ENCODE measurements around the gene COL18A1.

COL18A1 gene

GRCh38 chr21:45438391-45439145 is 33.6 kb downstream of the COL18A1 start:
- in situ Hi-C loops (cut with MboI; ENCODE audit: low sequenced_read_pairs, unreplicated experiment), result loop anchor here (25.0 kb wide), 1 partner anchor 301 kb away; no protein-coding TSS in a partner anchor
- TF ChIP-seq CTCF (IDR thresholded peaks at IDR 0.05; ENCODE audit: borderline replicate concordance, control extremely low read depth, extremely low read depth, insufficient read depth, missing control alignments), result no peak
- DNase-seq (ENCODE audit: low spot score), result no peak

DNA sequence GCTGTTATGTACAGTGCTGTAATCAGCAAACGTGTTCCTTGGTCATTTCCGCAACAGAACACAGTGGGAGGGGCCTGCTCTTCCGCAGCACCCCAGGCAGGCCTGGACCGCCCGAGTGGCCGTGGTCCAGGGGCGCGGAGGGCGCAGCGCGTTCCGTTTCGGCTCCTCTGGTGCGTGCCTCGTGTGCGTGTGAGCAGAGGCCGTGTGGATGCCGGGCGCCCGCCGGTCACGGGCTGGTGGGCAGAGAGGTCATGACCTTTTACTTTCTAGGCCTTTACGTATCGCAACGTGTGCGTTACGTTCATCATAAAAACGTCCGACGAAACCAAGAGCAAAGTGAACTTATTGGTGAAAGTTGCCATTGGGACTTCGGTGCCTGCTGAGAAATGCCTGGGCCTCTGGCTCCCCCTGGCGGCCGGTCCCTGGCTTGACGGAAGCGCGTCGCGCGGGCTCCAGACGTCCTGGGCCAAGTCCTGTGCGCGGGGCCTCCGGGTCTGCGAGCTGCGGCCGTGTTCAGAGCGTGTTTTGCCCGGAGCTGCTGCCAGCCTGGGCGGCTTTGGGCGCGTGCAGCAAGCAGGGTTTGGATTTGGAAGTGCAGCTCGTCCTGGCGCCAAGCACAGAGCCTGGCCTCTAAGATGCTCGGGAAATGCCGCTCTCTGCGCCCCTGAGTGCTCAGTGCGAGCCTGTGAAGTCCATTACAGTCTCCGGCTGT is 34.4 kb downstream of the COL18A1 start:
- in situ Hi-C loops (cut with MboI; ENCODE audit: low sequenced_read_pairs, unreplicated experiment), result loop anchor here (25.0 kb wide), 1 partner anchor 302 kb away; no protein-coding TSS in a partner anchor
- TF ChIP-seq CTCF (IDR thresholded peaks at IDR 0.05; ENCODE audit: borderline replicate concordance, control extremely low read depth, extremely low read depth, insufficient read depth, missing control alignments), result peak; percentile 90
- DNase-seq (ENCODE audit: low spot score), result peak; percentile 95

DNA sequence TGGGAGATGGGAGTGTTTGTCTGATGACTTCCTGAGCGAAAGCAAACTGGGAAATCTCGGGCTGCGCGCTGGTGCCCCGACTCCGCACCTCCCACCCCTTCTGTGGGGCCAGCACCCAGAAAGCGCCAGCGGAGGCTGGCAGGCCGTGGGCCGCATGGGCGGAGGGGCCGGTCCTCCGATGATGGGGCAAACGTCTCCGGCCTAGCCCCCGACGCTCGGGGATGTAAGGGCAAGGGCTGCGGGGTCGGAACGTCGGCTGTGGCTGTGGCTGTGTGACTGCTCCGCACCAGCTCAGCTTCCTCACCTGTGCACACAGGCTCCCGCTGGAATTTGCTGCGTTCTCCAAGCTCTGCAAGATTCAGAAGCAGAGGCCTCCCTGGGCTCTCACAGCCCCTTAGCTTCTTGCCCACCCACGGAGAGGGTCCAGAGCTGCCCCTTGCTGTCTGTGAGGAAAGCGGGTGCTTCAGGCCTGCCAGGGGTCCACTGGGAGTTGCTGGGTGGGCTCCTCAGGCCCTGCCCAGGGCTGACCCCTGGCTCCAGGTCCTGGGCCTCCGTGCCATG is 35.0 kb downstream of the COL18A1 start:
- no peak for TF ChIP-seq CTCF (IDR thresholded peaks at IDR 0.05; ENCODE audit: borderline replicate concordance, control extremely low read depth, extremely low read depth, insufficient read depth, missing control alignments)
- in situ Hi-C loops (cut with MboI; ENCODE audit: low sequenced_read_pairs, unreplicated experiment), result loop anchor here (25.0 kb wide), 1 partner anchor 303 kb away; no protein-coding TSS in a partner anchor
- no peak for DNase-seq (ENCODE audit: low spot score)

DNA sequence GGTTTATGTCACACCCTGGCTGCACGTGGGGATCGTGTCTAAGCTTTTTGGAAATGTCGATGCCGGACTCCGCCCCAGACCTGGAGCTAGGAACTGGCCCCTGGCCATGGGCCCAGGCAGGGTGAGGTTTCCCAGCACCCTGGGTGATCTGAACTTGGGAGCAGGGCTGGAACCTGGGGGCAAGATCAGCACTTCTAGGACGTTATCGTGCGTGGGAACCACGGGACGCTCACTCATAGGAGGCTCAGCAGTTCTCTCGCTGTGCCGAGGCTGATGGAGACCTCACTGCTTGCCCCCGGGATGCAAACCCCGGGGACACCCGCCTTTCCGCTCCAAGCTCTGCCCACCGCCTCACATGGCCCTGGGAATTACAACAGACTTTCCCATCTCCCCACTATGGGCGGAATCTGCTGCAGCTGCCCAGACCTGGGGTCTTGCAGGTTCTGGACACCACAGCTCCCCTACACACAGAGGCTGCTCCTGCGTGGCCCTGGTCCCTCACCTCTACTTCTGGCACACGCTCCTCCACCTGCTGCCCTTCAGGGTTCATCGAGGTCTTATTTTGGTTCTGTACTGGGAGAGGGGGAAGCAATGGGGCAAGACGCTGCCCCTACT is 35.9 kb downstream of the COL18A1 start:
- no peak for TF ChIP-seq CTCF (IDR thresholded peaks at IDR 0.05; ENCODE audit: borderline replicate concordance, control extremely low read depth, extremely low read depth, insufficient read depth, missing control alignments)
- no peak for DNase-seq (ENCODE audit: low spot score)
- in situ Hi-C loops (cut with MboI; ENCODE audit: low sequenced_read_pairs, unreplicated experiment), result loop anchor here (25.0 kb wide), 1 partner anchor 304 kb away; no protein-coding TSS in a partner anchor

DNA sequence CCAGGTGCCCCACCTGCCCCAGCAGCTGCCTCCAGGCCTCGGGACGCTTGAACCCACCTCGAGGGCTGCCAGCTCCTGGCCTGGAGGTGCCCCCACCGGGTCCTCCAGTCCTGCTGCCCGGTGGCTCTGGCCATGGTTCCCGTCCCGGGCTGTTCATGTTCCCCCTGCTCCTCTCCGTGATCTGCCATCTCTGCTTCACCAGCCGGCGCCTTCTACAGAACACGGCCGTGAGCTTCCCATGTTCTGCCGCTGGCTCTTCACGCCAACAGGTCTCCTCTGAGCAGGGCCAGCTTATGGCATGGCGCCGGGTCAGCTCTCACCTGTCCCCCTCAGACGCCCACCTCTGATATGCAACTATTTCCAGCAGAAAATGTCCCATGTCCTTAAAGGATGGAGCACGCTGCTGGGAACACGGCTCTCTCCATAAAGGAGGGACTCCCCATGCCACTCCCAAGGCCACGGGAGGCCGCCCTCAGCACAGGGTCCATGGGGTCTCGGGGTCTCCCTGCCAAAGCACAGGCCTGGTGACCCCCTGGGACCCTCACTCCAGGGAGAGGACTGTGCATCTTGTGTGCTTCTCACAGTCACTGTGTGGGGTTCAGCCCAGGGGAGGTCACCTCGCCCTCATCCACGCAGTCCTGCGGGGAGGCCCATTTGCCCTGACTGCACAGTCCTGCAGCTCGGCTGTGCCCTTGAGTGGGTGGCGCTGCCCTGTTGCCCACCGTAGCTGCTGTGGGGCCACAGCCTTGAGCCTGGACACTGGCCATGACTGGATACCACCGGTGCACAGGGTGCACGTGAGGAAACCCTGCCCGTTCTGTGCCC is 36.7 kb downstream of the COL18A1 start:
- in situ Hi-C loops (cut with MboI; ENCODE audit: low sequenced_read_pairs, unreplicated experiment), result loop anchor here (25.0 kb wide), 1 partner anchor 304 kb away; no protein-coding TSS in a partner anchor
- DNase-seq (ENCODE audit: low spot score), result no peak
- TF ChIP-seq CTCF (IDR thresholded peaks at IDR 0.05; ENCODE audit: borderline replicate concordance, control extremely low read depth, extremely low read depth, insufficient read depth, missing control alignments), result no peak
